Gastrocnemius medialis (tissue), 4 donors: Measurements from ENCODE around the gene MYRF. TPM values are rescaled to one million over a fixed set of nuclear protein-coding genes. Genes with fewer than 3 reads are reported as not detected.
A peak's percentile ranks its signal among the peaks of the same experiment; 100 is the strongest.

Experiments
- ATAC-seq, 2 donors: fragments of 150-250 bp; one replicate each; pipeline ENCODE4 v1.9.1; 2016
- DNase-seq, 2 donors: peaks; one replicate each; pipeline ENCODE4 v3.0.0-alpha.2; 2019
- H3K27ac ChIP-seq, 4 donors: fragments of 200-600 bp; sonication (generic); 1 replicate in 1 of 4; 2 replicates in 3 of 4; pipeline ENCODE4 v1.5.1; 2016 to 2018; ENCODE audit warnings: mild to moderate bottlenecking in 2 of 4, moderate library complexity in 1 of 4
- H3K27me3 ChIP-seq, 3 donors: fragments of 200-600 bp; sonication (generic) in 2 of 3; 1 replicate in 1 of 3; 2 replicates in 2 of 3; pipeline versions ENCODE4 v1.5.1 to v1.6.0; 2016 to 2019; ENCODE audit warnings: mild to moderate bottlenecking in 1 of 3, moderate library complexity in 1 of 3
- H3K36me3 ChIP-seq, 2 donors: fragments of 200-600 bp; sonication (generic) in 1 of 2; one replicate each; pipeline ENCODE4 v1.5.1; 2017 to 2018
- H3K4me1 ChIP-seq, 2 donors: fragments of 200-600 bp; sonication (generic) in 1 of 2; one replicate each; pipeline ENCODE4 v1.5.1; 2016 to 2017; ENCODE audit warnings: mild to moderate bottlenecking in 2 of 2
- H3K4me3 ChIP-seq, 4 donors: fragments of 200-600 bp; sonication (generic) in 3 of 4; 1 replicate in 1 of 4; 2 replicates in 3 of 4; pipeline ENCODE4 v1.5.1; 2016 to 2019; ENCODE audit warnings: mild to moderate bottlenecking in 2 of 4
- H3K9me3 ChIP-seq, 3 donors: fragments of 200-600 bp; sonication (generic) in 2 of 3; 1 replicate in 1 of 3; 2 replicates in 2 of 3; pipeline ENCODE4 v1.5.1; 2016 to 2019
- CTCF ChIP-seq, 5 experiments: fragments of 450-650 bp in 3 of 5; fragments of 200-600 bp in 2 of 5; sonication (generic) in 2 of 5; IDR thresholded peaks in 4 of 5; conservative IDR thresholded peaks in 1 of 5; 1 replicate in 4 of 5; 2 replicates in 1 of 5; pipeline ENCODE4 v1.5.1; 2016 to 2019; ENCODE audit warnings: antibody characterized with exemption in 5 of 5, mild to moderate bottlenecking in 3 of 5, moderate library complexity in 3 of 5
- POLR2A ChIP-seq, 2 donors: fragments of 450-650 bp; IDR thresholded peaks; one replicate each; pipeline ENCODE4 v1.6.1; 2017; ENCODE audit warnings: antibody characterized with exemption in 2 of 2, mild to moderate bottlenecking in 2 of 2, moderate library complexity in 2 of 2
- in situ Hi-C, 4 donors: fragments of 200-750 bp; cut with MboI; loops; one replicate each; pipeline versions ENCODE4 v1.15.0 to v1.8.0; 2017; ENCODE audit warnings: low sequenced_read_pairs in 4 of 4
- intact Hi-C: fragments of 100-400 bp; cut with DNase I; formaldehyde crosslinking; loops from one replicate; pipeline ENCODE4 v1.15.1; 2023; ENCODE audit warnings: low total_unique reads
- total RNA-seq, 4 donors: library from RNA; depleted of rRNA; stranded (reverse); fragments of >200 nt; gene quantifications; one replicate each; pipeline versions ENCODE4 v1.1.0 to v1.2.3, GENCODE V29; 2016

The MYRF gene
- total RNA-seq, 4 donors from 2014 or later = 0.07 TPM; not detected in 3

DNA sequence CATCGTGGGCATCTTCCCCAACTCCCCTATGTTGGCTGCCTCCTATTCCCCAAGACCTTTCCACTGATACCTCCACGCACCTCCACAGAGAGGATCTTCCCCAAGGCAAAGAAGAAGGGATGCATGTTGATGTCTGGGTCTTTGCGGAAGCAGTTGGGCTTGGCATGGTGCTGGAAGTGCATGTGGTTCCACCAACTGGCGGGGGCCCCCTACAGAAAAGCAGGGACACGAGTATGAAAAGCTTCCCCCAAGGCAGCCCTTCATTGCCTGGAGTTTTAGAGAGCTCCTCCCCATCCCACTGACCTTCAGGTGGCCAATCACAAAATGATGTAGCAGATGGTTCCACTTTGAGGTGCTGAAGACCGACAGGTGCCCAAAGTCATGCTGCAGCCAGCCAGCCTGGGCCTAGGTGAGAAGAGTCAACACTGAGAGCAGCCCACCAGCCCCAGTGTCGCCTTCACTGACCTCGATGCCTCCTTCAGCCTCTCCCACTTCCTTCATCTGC is 58.3 kb downstream of the MYRF start:
- H3K4me3 ChIP-seq = no peak overlapping the region
- no peaks in the 10 kb centered on the region for H3K9me3 ChIP-seq
- ATAC-seq (no peak), DNase-seq (no peak)
- H3K27ac ChIP-seq = no peak overlapping the region
- intact Hi-C loops = no loop called here
- TF ChIP-seq CTCF (IDR thresholded peaks at IDR 0.05 in 4 of 5, conservative IDR thresholded peaks at IDR 0.05 in 1 of 5) (no peak), POLR2A (IDR thresholded peaks at IDR 0.05) (no peak)
- no peaks in the 10 kb centered on the region for H3K27me3 ChIP-seq
- in situ Hi-C loops = no loop called here
- no peaks in the 10 kb centered on the region for H3K36me3 ChIP-seq
- peaks cover 0 to 5% of the 10 kb centered on the region in 2 donors for H3K4me1 ChIP-seq

GRCh38 chr11:61811831-61812230 is 59.4 kb downstream of the MYRF start:
- H3K4me3 ChIP-seq = no peak overlapping the region
- DNase-seq = peak in 1 of 2 donors; percentile 64
- H3K27ac ChIP-seq = peak overlapping the region in 2 of 4 donors; percentile 16 to 21
- no peaks in the 10 kb centered on the region for H3K9me3 ChIP-seq
- ATAC-seq = peak; percentile 28
- no peaks in the 10 kb centered on the region for H3K27me3 ChIP-seq
- intact Hi-C loops (no loop called here), in situ Hi-C loops (no loop called here)
- H3K36me3 ChIP-seq = no peaks in the 10 kb centered on the region
- no peak for TF ChIP-seq POLR2A (IDR thresholded peaks at IDR 0.05)
- H3K4me1 ChIP-seq = peaks cover 0 to 5% of the 10 kb centered on the region in 2 donors

DNA sequence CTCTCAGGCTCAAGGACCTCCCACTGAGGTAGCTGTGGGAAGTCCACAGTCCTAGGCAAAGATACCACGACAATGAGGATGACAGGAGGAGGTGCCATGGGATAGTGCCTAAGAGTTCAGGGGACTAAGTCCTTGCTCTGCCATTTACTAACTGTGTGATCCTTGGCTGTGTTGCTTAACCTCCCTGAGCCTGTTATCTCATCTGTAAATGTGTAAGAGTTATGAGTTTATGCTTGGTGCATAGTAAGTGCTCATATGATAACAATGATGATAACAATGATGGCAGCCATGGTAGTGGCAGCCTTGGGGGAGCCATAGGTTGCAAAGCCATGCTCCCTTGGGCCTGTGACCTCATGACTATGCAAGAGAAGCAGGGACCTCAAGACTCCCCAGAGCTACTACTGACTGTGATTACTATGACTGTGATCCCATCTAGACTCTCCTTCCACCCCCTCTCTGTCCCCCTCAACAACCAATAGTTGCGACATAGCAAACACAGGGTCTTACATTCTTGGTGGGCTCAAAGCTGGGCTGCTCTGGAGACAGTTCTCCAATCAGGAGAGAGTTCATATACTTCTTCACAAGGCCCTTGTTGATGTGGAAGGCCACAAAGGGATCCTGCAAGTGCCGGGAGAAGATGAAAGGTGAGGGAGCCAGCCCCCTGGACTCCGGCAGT is 60.4 kb downstream of the MYRF start:
- Histone ChIP-seq H3K9me3 (no peaks in the 10 kb centered on the region), H3K27ac (no peak overlapping the region), H3K4me1 (peaks cover 0 to 11% of the 10 kb centered on the region in 2 donors), H3K27me3 (no peaks in the 10 kb centered on the region), H3K36me3 (no peaks in the 10 kb centered on the region), H3K4me3 (no peak overlapping the region)
- DNase-seq (no peak), ATAC-seq (no peak)
- TF ChIP-seq CTCF (IDR thresholded peaks at IDR 0.05 in 4 of 5, conservative IDR thresholded peaks at IDR 0.05 in 1 of 5) (no peak), POLR2A (IDR thresholded peaks at IDR 0.05) (no peak)
- intact Hi-C loops = no loop called here
- in situ Hi-C loops = no loop called here

DNA sequence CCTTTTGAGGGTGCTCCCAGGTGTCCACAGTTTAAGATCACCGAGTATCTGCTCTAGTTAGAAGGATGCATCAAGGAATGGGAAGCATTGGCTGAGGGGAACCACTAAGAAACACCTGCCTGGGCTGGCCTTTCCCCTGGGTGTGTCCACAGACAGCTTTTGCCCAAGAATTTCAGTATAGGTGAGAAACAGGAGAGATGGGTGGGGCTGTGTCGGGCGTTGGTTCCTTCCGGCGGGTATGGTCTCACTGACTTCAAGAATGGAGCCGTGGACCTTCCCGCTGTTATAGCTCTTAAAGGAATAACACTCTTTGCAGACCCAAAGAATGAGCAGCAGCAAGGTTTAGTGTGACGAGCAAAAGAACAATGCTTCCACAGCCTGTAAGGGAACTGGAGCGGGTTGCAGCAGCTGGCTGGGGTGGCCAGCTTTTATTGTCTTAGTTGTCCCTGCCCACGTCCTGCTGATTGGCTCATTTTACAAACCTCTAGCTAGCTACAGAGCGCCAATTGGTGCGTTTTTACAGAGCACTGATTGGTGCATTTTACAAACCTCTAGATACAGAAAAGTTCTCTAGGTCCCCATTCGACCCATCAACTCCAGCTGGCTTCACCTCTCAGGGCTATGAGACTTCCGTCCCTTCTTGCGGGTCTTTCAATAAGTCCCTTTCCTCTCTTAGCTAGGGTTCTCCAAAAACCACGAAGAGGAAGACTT is 62.0 kb downstream of the MYRF start:
- in situ Hi-C loops (no loop called here), intact Hi-C loops (no loop called here)
- H3K27me3 ChIP-seq = no peaks in the 10 kb centered on the region
- H3K27ac ChIP-seq = peak overlapping the region; percentile 87 to 92 (median 90)
- DNase-seq (no peak), ATAC-seq (no peak)
- TF ChIP-seq CTCF (IDR thresholded peaks at IDR 0.05 in 4 of 5, conservative IDR thresholded peaks at IDR 0.05 in 1 of 5) = no peak
- no peak for TF ChIP-seq POLR2A (IDR thresholded peaks at IDR 0.05)
- H3K4me1 ChIP-seq = peaks cover 0 to 11% of the 10 kb centered on the region in 2 donors
- H3K4me3 ChIP-seq = peak overlapping the region; percentile 64 to 88 (median 80)
- no peaks in the 10 kb centered on the region for H3K36me3 ChIP-seq
- no peaks in the 10 kb centered on the region for H3K9me3 ChIP-seq
